Measurements from ENCODE around the gene BMP10. TPM values are rescaled to one million over a fixed set of nuclear protein-coding genes. Genes with fewer than 3 reads are reported as not detected.

BMP10 gene
- total RNA-seq, 1 experiment from 2014 or later = not detected

DNA sequence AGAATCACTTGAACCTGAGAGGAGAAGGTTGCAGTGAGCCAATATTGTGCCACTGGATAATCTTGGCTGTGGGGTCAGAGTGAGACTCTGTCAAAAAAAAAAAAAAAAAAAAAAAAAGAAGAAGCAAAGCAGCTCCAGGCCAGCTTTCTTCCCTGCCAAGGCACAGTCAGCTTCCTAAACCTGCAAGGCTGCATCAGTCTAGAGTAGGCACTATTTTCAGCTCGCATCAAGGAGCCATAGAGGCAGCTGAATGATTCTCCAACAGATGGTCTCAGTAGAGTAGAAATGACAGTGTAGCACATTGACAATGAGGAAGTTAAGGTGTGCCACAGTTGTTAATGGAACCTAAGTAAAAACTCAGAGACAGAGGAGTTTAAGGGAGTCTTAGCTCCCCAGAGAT lies 35.6 kb downstream of the BMP10 start:
- no peak overlapping the region for H3K14ac ChIP-seq (ENCODE audit: insufficient read depth, low read length)
- H3K4me1 Mint-ChIP-seq = peaks cover 0 to 3% of the 10 kb centered on the region in 2 experiments; a peak in 1 of 4 replicates
- no peak overlapping the region for H2AK5ac ChIP-seq (ENCODE audit: insufficient read length, low read length)
- no peaks in the 10 kb centered on the region for H3K79me2 ChIP-seq (ENCODE audit: insufficient read depth, low read length)
- no peak overlapping the region for H3K27ac ChIP-seq (ENCODE audit: insufficient read length, low read depth, low read length)
- H4K5ac ChIP-seq (ENCODE audit: insufficient read length, low read depth, low read length) = no peak overlapping the region
- TF ChIP-seq, protein P1, sequence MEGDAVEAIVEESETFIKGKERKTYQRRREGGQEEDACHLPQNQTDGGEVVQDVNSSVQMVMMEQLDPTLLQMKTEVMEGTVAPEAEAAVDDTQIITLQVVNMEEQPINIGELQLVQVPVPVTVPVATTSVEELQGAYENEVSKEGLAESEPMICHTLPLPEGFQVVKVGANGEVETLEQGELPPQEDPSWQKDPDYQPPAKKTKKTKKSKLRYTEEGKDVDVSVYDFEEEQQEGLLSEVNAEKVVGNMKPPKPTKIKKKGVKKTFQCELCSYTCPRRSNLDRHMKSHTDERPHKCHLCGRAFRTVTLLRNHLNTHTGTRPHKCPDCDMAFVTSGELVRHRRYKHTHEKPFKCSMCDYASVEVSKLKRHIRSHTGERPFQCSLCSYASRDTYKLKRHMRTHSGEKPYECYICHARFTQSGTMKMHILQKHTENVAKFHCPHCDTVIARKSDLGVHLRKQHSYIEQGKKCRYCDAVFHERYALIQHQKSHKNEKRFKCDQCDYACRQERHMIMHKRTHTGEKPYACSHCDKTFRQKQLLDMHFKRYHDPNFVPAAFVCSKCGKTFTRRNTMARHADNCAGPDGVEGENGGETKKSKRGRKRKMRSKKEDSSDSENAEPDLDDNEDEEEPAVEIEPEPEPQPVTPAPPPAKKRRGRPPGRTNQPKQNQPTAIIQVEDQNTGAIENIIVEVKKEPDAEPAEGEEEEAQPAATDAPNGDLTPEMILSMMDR (conservative IDR thresholded peaks at IDR 0.05) = no peak
- H2BK120ac ChIP-seq (ENCODE audit: low read depth, low read length, poor library complexity, severe bottlenecking) = no peak overlapping the region
- H3K18ac ChIP-seq (ENCODE audit: insufficient read length, low read depth, low read length) = no peak overlapping the region
- WGBS (ENCODE audit: extremely low coverage, insufficient read length, low lambda C conversion rate) = no CpG with 5 or more reads among the region's 1 CpG
- H3K4me2 ChIP-seq (ENCODE audit: insufficient read depth, insufficient read length, low read length) = no peak overlapping the region
- H3K79me1 ChIP-seq (ENCODE audit: insufficient read depth, low read depth, low read length, poor library complexity, severe bottlenecking) = no peaks in the 10 kb centered on the region
- H3K23me2 ChIP-seq (ENCODE audit: insufficient read length, low read depth, low read length, poor library complexity, severe bottlenecking) = no peaks in the 10 kb centered on the region
- no peaks in the 10 kb centered on the region for H3K27me3 ChIP-seq (ENCODE audit: insufficient read depth, low read length)
- H2BK20ac ChIP-seq (ENCODE audit: low read depth, low read length, poor library complexity, severe bottlenecking) = no peak overlapping the region
- H3K27ac Mint-ChIP-seq = peak overlapping the region in 1 of 3 experiments; percentile 65; a peak in 1 of 7 replicates
- H4K91ac ChIP-seq (ENCODE audit: insufficient read length, low read depth, low read length) = no peak overlapping the region
- H4K8ac ChIP-seq (replicated peaks; ENCODE audit: insufficient read length, low read depth, low read length) = no peak overlapping the region
- no peaks in the 10 kb centered on the region; the same call in 1 of the 2 replicates for H3K27me3 Mint-ChIP-seq (ENCODE audit: low read depth)
- peaks cover 4% of the 10 kb centered on the region for H3K9me3 ChIP-seq (ENCODE audit: control insufficient read depth, low read depth, low read length)
- H3T11ph ChIP-seq (ENCODE audit: low read length) = no peak overlapping the region
- DNase-seq = no peak
- no peak overlapping the region for H2BK12ac ChIP-seq (ENCODE audit: insufficient read length, low read depth, low read length)
- H3K4me3 Mint-ChIP-seq = no peak overlapping the region
- no peak overlapping the region for H2BK15ac ChIP-seq (ENCODE audit: low read depth, low read length)
- no peak overlapping the region for H3K4ac ChIP-seq (ENCODE audit: low read depth, low read length)
- no peaks in the 10 kb centered on the region for H4K20me1 ChIP-seq (ENCODE audit: control insufficient read depth, insufficient read depth, insufficient read length)
- no peak overlapping the region for H2BK5ac ChIP-seq (ENCODE audit: insufficient read length, low read length)
- H3K9me3 Mint-ChIP-seq = peaks cover 15 to 19% of the 10 kb centered on the region in 2 experiments
- peaks cover 0 to 10% (median 7%) of the 10 kb centered on the region in 3 experiments; a peak in 3 of 7 replicates for H3K36me3 Mint-ChIP-seq (ENCODE audit: insufficient read depth in 1 of 3, low read depth in 3 of 3)
- no peaks in the 10 kb centered on the region for H3K4me1 ChIP-seq (ENCODE audit: insufficient read depth, low read length)
- H2AFZ ChIP-seq (ENCODE audit: low read length) = no peak overlapping the region
- no peak overlapping the region for H3K23ac ChIP-seq (ENCODE audit: insufficient read length, low read depth, low read length)
- no peak overlapping the region for H3K56ac ChIP-seq (ENCODE audit: insufficient read length, low read depth, low read length)
- H3K9ac ChIP-seq (ENCODE audit: extremely low read depth, insufficient read length, low read length) = no peak overlapping the region

All from H9 (cell line).